Natural killer cell treated with Interleukin-12 subunit alpha and Interleukin-12 subunit beta and Interleukin-15 and Interleukin-18, amount 100 ng/mL, for 72 hours (primary cell): Measurements from ENCODE around the gene MUSK. TPM values are rescaled to one million over a fixed set of nuclear protein-coding genes. Genes with fewer than 3 reads are reported as not detected.
"Not testable (repeated sequence)": the region's sequence is repeated elsewhere in the genome, so short reads cannot be mapped to it uniquely, and the experiment has no call there.

Experiments used
- ATAC-seq, 2 donors: fragments of 150-1000 bp; cut with Tn5 transposase in 1 of 2; sonication (Bioruptor Pico), chemical (Tn5 transposase) in 1 of 2; 2 replicates each; pipeline ENCODE4 v1.10.0; 2021
- DNase-seq: peaks from one replicate; pipeline ENCODE4 v3.0.0; 2022; ENCODE audit warnings: low spot score
- H3K27ac Mint-ChIP-seq, 2 donors: 1 replicate in 1 of 2; 2 replicates in 1 of 2; pipeline ENCODE4 v1.8.0; 2022; ENCODE audit warnings: mixed read lengths in 2 of 2, mild to moderate bottlenecking in 1 of 2, moderate library complexity in 1 of 2
- H3K27me3 Mint-ChIP-seq, 2 donors: 1 replicate in 1 of 2; 2 replicates in 1 of 2; pipeline ENCODE4 v1.8.0; 2022; ENCODE audit warnings: mixed read lengths in 2 of 2
- H3K36me3 Mint-ChIP-seq: one replicate; pipeline ENCODE4 v1.8.0; 2022; ENCODE audit warnings: mixed read lengths
- H3K4me1 Mint-ChIP-seq, 2 donors: 1 replicate in 1 of 2; 2 replicates in 1 of 2; pipeline ENCODE4 v1.8.0; 2022; ENCODE audit warnings: low read depth in 2 of 2, mixed read lengths in 2 of 2, mild to moderate bottlenecking in 1 of 2
- H3K4me3 Mint-ChIP-seq: one replicate; pipeline ENCODE4 v1.8.0; 2022; ENCODE audit warnings: mixed read lengths
- H3K9me3 Mint-ChIP-seq: 2 replicates; pipeline ENCODE4 v1.8.0; 2022; ENCODE audit warnings: mixed read lengths
- total RNA-seq, 2 donors: library from RNA; stranded (reverse); gene quantifications; one replicate each; pipeline ENCODE4 v1.2.3, GENCODE V29; 2022

MUSK gene
- total RNA-seq, 2 donors from 2014 or later = not detected

DNA sequence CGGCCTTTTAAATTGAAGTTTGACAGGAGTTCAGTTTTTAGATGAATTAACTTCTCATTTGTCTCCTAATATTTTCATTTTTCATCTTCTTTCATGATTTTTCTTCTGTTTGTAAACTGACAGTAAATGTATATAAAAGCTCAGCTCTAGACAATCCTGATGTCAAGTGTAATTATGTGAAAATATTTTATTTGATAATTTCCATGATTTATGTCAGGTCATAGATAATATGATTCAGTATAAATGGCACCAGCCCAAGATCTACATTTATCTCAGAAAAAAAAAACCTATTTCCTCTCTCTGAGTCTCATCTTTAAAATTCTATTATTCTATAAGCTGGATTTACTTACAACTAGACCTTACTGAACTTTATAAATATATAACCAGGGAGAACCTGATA lies 115.7 kb downstream of the MUSK start:
- Mint-ChIP-seq H3K4me3 (no peak overlapping the region), H3K27ac (no peak overlapping the region), H3K27me3 (no peaks in the 10 kb centered on the region)

DNA sequence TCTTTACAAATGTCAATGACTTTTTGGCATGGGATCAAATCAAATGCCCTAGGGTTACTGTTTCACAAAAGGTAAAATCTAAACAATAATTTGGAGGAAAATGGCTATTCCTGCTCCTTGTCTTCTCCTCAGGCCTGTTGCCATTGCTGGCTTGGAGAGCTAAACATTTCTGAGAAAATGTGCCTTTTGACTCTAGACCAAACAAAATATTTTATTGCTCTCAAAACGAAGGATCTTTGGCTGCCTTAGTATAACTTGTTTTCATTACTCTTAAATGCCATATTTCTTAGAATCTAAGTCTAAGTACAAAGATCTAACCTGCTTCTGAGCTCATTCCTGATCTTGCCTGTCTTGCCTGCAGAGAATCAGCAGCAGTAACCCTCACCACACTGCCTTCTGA lies 116.6 kb downstream of the MUSK start:
- H3K9me3 Mint-ChIP-seq = peaks cover 1% of the 10 kb centered on the region
- H3K27me3 Mint-ChIP-seq = no peaks in the 10 kb centered on the region
- H3K36me3 Mint-ChIP-seq = no peaks in the 10 kb centered on the region
- H3K27ac Mint-ChIP-seq = no peak overlapping the region
- H3K4me1 Mint-ChIP-seq = no peaks in the 10 kb centered on the region
- ATAC-seq (no peak), DNase-seq (no peak)
- H3K4me3 Mint-ChIP-seq = no peak overlapping the region

More for the DNA sequence above, 115.7 kb downstream of the MUSK start:
- Mint-ChIP-seq H3K36me3 (no peaks in the 10 kb centered on the region), H3K9me3 (peaks cover 5% of the 10 kb centered on the region), H3K4me1 (no peaks in the 10 kb centered on the region)
- ATAC-seq (no peak), DNase-seq (no peak)

DNA sequence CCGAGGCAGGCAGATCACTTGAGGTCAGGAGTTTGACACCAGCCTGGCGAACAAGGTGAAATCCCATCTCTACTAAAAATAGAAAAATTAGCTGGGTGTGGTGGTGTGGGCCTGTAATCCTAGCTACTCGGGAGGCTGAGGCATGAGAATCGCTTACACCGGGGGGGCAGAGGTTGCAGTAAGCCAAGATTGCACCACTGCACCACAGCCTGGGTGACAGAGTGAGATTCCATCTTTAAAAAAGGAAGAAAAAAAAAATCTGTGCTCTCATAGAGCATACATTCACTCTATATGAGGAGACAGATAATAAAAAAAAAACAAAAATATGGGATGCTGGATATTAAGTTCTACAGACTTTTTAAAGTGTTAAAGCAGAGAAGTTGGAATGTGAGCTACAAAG lies 119.8 kb downstream of the MUSK start:
- not testable (repeated sequence) for H3K9me3 Mint-ChIP-seq, H3K4me3 Mint-ChIP-seq, ATAC-seq, H3K27ac Mint-ChIP-seq, H3K4me1 Mint-ChIP-seq, H3K27me3 Mint-ChIP-seq, H3K36me3 Mint-ChIP-seq, DNase-seq

DNA sequence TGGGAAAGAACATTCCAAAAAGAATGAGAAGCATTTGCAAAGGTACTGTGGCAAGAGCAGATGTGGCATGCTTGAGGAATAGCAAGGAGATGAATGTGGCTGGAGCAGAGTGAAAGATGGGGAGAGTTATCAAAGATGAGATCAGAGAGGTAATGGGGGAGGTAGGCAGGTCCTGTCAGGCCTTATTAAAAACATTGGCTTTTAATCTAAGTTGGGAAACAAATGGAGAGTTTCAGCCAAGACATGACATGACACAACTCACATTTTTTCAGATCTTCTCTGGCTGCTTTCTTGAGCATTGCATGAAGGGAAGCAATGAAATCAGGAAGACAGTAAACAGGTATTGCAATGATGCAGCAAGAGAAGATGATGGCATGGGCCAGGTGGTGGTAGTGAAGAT lies 120.3 kb downstream of the MUSK start:
- no peaks in the 10 kb centered on the region for H3K9me3 Mint-ChIP-seq
- ATAC-seq = no peak
- H3K27me3 Mint-ChIP-seq = no peaks in the 10 kb centered on the region
- no peaks in the 10 kb centered on the region for H3K36me3 Mint-ChIP-seq
- DNase-seq = no peak
- no peaks in the 10 kb centered on the region for H3K4me1 Mint-ChIP-seq
- no peak overlapping the region for H3K27ac Mint-ChIP-seq
- no peak overlapping the region for H3K4me3 Mint-ChIP-seq

DNA sequence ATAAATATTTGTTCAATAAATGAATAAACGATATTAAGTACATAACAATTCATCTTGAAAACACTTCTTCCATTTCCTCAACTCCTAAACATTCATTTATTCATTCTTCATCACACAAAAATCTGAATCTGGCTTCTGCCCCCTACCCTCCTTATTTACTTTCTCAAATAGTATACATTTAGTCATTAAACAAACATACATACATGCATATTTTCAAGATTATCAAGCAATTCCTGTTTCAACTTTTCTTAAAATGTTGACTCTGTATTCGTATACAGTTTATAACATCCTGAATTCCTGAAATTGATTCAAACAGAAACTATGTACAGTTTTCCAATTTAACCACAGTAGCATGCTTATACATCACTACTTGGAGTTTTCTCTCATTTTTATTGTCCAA lies 129.0 kb downstream of the MUSK start:
- no peak overlapping the region for H3K4me3 Mint-ChIP-seq
- H3K36me3 Mint-ChIP-seq = no peaks in the 10 kb centered on the region
- H3K27me3 Mint-ChIP-seq = no peaks in the 10 kb centered on the region
- ATAC-seq (no peak), DNase-seq (no peak)
- H3K9me3 Mint-ChIP-seq = peaks cover 3% of the 10 kb centered on the region
- no peak overlapping the region for H3K27ac Mint-ChIP-seq
- no peaks in the 10 kb centered on the region for H3K4me1 Mint-ChIP-seq

DNA sequence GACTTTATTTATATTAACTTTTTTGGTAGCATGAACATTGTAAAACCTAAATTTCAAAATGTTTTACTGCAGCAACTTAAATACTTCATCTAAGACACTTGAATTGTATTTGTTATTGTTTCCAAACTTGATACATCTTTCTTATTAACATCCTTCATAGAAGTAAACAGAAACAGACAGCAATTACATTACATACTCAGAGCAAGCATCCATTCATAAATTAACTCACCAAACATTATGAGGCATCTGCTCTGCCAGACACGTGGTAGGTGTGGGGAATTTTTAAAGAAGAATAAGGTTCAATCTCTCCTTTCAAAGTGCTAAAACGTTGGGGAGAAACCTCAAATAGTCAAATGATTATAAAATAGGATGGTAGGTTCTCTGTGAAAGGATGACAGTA lies 130.8 kb downstream of the MUSK start:
- Mint-ChIP-seq H3K27ac (no peak overlapping the region), H3K36me3 (no peaks in the 10 kb centered on the region), H3K9me3 (peaks cover 3% of the 10 kb centered on the region), H3K27me3 (no peaks in the 10 kb centered on the region), H3K4me1 (no peaks in the 10 kb centered on the region), H3K4me3 (no peak overlapping the region)
- no peak for ATAC-seq
- no peak for DNase-seq

DNA sequence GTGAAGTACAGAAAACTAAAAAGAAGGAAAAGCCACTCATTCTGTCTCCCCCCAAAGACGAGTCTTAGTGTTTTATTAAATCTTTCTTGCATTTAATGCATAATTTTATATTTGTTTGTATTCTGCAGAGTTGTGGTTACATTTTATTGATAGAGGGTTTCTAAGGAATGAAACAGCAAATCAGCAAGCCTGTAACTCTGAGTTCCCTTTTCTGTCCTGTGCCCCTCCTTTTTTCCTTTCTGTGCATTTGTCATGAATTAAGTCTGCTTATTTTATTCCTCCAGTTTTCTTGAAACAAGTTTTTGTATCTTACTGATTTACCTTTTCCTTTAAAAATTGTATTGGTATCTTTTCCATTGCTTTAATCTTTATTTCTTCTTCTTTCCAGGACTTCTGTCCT lies 132.8 kb downstream of the MUSK start:
- H3K27me3 Mint-ChIP-seq = no peaks in the 10 kb centered on the region
- no peak overlapping the region for H3K27ac Mint-ChIP-seq
- DNase-seq = no peak
- H3K4me1 Mint-ChIP-seq = no peaks in the 10 kb centered on the region
- H3K4me3 Mint-ChIP-seq = no peak overlapping the region
- no peak for ATAC-seq
- peaks cover 3% of the 10 kb centered on the region for H3K9me3 Mint-ChIP-seq
- H3K36me3 Mint-ChIP-seq = no peaks in the 10 kb centered on the region

DNA sequence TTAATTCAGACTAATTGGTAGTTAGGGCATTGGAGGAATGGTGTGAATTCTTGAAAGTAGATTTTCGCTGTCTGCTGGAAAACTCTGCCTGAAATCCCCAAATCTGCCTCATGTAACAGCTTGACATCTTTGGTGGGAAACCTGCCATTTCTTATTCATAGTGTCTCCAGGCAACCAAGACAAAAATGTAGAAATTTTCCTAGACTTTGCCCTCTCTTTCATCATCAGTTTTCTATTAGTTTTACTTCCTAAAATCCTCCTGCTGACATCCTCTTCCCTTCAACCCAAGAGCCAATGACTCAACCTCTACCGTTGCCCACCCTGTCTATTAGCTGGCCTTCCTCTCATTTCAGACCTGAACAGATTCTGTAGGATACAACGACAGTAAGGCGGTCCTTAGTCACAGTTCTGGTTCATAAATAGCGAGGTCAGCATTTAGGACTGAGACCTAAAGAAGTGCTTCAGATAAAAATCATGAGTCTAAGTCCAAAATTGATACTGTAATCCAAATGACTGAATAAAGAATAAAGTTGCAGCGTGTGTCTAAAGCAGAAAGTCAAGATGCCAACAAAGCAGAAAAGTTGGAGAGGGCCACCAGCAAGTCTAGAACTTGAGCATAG lies 133.9 kb downstream of the MUSK start:
- Mint-ChIP-seq H3K4me3 (no peak overlapping the region), H3K9me3 (peaks cover 3% of the 10 kb centered on the region), H3K27ac (no peak overlapping the region), H3K4me1 (no peaks in the 10 kb centered on the region), H3K36me3 (no peaks in the 10 kb centered on the region), H3K27me3 (no peaks in the 10 kb centered on the region)
- ATAC-seq (no peak), DNase-seq (no peak)

DNA sequence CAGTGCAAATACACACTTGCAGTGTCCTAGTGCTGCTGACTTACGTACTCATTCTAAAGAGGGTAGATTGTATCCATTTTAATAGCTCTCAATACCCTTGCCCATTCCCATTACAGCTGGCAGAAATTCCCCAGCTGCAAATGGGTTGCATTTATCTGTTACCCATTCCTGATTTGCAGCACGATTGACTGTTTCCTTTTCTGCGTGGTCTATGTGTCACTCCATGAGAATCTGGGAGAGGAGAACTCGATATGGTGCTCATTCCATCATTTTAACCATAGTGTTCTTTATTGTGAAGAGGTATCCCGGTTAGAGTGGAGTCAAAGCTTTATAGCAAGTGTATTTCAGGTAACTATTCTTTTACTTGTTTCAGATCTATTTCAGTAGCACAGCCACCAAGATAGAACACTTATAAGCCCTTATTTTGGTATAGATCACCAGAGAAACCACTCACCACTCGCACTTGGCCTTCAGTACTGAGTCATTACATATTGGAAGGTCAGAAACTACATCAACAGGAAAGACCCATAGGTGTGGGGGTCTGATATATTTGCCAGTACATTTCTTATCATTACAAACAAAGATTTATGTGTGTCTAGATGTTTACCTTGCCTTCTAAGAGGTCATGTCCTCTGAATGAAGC lies 139.5 kb downstream of the MUSK start:
- no peak for ATAC-seq

DNA sequence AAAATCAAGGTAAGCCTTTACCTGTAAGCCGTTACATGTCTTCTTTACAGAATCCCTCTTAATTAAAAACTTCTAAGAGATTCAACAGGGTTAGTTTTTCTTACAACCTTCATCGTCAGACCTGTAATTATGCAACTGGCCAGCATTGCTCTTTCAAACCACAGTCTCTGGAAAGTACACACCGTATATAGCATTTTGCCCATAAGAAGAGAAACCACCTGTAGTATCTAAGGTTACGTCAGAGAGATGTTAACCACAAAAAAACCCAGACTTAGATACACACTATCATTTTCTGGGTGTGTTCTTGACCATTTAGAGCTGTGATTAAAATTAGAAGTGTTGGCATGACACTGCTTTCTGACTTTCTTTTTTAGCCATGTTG lies 140.0 kb downstream of the MUSK start:
- H3K4me1 Mint-ChIP-seq = peaks cover 0 to 3% of the 10 kb centered on the region in 2 donors
- H3K4me3 Mint-ChIP-seq = no peak overlapping the region
- no peaks in the 10 kb centered on the region for H3K27me3 Mint-ChIP-seq
- H3K27ac Mint-ChIP-seq = no peak overlapping the region
- H3K9me3 Mint-ChIP-seq = peaks cover 7% of the 10 kb centered on the region
- DNase-seq (no peak), ATAC-seq (peak; percentile 65 to 78)
- H3K36me3 Mint-ChIP-seq = no peaks in the 10 kb centered on the region

More for the DNA sequence above, 139.5 kb downstream of the MUSK start:
- Mint-ChIP-seq H3K9me3 (peaks cover 6% of the 10 kb centered on the region), H3K27me3 (no peaks in the 10 kb centered on the region), H3K4me1 (peaks cover 0 to 3% of the 10 kb centered on the region in 2 donors), H3K36me3 (no peaks in the 10 kb centered on the region), H3K27ac (no peak overlapping the region), H3K4me3 (no peak overlapping the region)
- no peak for DNase-seq

DNA sequence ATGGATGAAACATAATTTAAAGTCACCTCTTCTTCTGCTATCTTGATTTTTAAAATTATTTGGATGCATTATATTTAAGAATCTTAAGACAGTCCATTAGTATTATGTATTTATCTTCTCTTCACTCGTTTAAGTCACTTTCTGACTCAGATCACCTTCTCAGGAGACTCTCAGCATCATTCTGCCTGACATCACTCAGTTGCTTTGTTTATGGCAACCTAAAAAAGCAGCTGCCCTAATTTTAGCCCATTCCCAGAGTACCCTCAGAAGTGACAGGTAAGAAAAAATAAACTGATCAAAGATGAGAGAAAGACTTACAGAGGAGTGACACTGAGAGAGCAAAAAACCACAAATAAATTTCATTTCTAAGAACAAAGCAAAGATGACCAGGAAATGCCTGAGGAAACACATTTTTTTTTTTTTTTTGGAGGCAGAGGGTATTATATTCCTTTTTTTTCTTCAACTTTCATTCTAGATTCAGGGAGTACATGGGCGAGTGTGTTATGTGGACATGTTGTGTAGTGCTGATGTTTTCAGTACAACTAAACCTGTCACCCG lies 140.5 kb downstream of the MUSK start:
- Mint-ChIP-seq H3K27ac (no peak overlapping the region), H3K4me1 (peaks cover 0 to 3% of the 10 kb centered on the region in 2 donors), H3K9me3 (peaks cover 12% of the 10 kb centered on the region), H3K27me3 (no peaks in the 10 kb centered on the region), H3K36me3 (no peaks in the 10 kb centered on the region), H3K4me3 (no peak overlapping the region)
- ATAC-seq = peak in 1 of 2 donors; percentile 9
- DNase-seq = no peak

DNA sequence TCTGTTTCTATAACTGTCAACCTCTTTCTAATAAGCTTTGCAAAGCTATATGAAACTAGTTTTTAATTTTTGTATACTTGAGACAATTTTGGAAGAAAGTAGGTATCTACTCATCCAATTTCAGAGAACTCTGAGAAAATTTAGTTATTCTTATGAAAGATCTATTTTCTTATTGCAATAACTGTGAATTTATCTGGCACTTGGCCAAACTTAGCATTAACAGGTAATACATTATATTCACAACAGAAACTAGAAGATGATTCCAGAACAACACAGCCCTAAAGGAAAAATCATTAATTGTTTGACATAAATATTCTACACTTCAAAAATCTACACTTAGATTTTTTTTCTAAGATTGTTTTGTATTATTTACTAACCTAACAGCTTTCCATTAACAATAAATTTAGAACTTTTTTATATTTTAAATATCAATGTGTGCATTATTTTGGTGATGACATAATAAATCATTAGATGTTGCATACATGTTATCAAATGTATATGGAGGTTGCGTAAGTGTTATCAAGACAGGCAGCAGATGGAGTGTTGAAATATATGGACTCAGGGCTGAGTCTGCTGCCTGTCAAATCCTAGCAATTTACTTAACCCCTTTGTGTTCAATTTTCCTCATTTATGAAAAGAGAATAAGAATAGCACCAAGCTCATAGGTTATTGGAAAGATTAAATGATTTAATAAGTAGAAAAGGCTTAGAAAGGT lies 141.8 kb downstream of the MUSK start:
- no peaks in the 10 kb centered on the region for H3K36me3 Mint-ChIP-seq
- ATAC-seq = no peak
- peaks cover 0 to 3% of the 10 kb centered on the region in 2 donors for H3K4me1 Mint-ChIP-seq
- H3K9me3 Mint-ChIP-seq = peaks cover 12% of the 10 kb centered on the region
- H3K27ac Mint-ChIP-seq = no peak overlapping the region
- no peaks in the 10 kb centered on the region for H3K27me3 Mint-ChIP-seq
- no peak for DNase-seq
- H3K4me3 Mint-ChIP-seq = no peak overlapping the region

DNA sequence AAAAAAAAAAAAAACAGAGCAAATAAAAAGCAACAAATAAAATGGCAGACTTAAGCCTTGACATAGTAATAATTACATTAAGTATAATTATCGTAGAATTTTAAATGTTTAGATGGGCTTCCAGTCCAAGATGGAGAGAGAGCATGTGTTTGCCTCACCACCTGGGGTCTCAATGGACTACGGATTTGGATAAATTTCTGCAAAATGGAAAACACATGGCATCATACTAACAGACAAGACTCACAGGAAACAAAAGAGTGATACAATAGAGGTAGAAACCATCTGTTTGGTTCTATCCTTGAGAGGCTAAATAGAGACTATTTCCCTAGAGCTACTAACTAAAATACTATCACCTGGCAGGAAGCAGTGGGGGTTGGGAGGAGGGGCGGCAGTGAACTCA lies 144.3 kb downstream of the MUSK start:
- no peaks in the 10 kb centered on the region for H3K36me3 Mint-ChIP-seq
- H3K4me3 Mint-ChIP-seq = no peak overlapping the region
- peaks cover 12% of the 10 kb centered on the region for H3K9me3 Mint-ChIP-seq
- no peak for ATAC-seq
- no peak for DNase-seq
- H3K27me3 Mint-ChIP-seq = no peaks in the 10 kb centered on the region
- peaks cover 0 to 3% of the 10 kb centered on the region in 2 donors for H3K4me1 Mint-ChIP-seq
- no peak overlapping the region for H3K27ac Mint-ChIP-seq

DNA sequence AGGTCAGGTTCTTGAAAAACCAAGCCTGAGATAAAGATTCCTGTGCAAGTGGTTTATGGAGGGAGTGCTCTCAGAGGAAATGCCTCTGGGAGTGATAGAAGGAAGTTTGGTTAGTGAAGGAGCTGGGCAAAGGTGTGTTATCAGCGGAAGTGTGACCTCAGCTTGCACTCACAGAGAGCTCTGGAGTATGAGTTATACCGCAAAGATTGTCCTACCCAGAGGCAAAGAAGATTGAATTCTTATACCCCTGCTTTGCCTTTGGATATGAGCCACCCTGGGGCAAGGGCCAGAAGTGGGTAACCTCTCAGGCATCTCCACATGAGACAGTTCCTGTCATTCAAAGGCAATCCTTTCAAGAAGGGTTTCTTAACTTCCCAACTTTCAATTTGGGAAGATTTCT lies 145.6 kb downstream of the MUSK start:
- Mint-ChIP-seq H3K27me3 (no peaks in the 10 kb centered on the region), H3K9me3 (peaks cover 12% of the 10 kb centered on the region), H3K4me3 (no peak overlapping the region), H3K27ac (no peak overlapping the region), H3K4me1 (peaks cover 0 to 3% of the 10 kb centered on the region in 2 donors), H3K36me3 (no peaks in the 10 kb centered on the region)
- DNase-seq (no peak), ATAC-seq (no peak)
